ENCODE measurements around the gene GNAT3.

GNAT3 gene

GRCh38 chr7:80415114-80415513 lies 96.8 kb downstream of the GNAT3 start:
- DNase-seq, result no peak

- no peak for DNase-seq
These were observed 97.5 kb downstream of the GNAT3 start for GRCh38 chr7:80414331-80414730.

- DNase-seq, result no peak
These were observed 98.4 kb downstream of the GNAT3 start for GRCh38 chr7:80413383-80413945.

- DNase-seq, result no peak
These were observed 99.0 kb downstream of the GNAT3 start for GRCh38 chr7:80412842-80413241.

- DNase-seq, result no peak
These were observed 100.2 kb downstream of the GNAT3 start for GRCh38 chr7:80411621-80412020.

- DNase-seq, result no peak
These were observed 101.8 kb downstream of the GNAT3 start for GRCh38 chr7:80410081-80410480.

Measured in effector CD8-positive, alpha-beta T cell (primary cell).